Activated CD8-positive, alpha-beta T cell treated with anti-CD3 and anti-CD28 coated beads for 36 hours (primary cell): ENCODE measurements around the gene RCSD1. TPM values are rescaled to one million over a fixed set of nuclear protein-coding genes. Genes with fewer than 3 reads are reported as not detected.
A peak's percentile ranks its signal among the peaks of the same experiment; 100 is the strongest.

Experiments
- ATAC-seq: fragments of 200-7000 bp; cut with Tn5 transposase; one replicate; pipeline ENCODE4 v1.10.0; 2021; ENCODE audit warnings: mild to moderate bottlenecking, moderate library complexity
- CTCF ChIA-PET: fragments of 350-600 bp; sonication (Branson Sonifier 250); formaldehyde crosslinking; loops from one replicate; lab custom pipeline; 2021; ENCODE audit warnings: antibody characterized with exemption; lab: Charles Lee
- POLR2A ChIA-PET: fragments of 350-600 bp; sonication (Branson Sonifier 250); formaldehyde crosslinking; loops from one replicate; lab custom pipeline; 2021; ENCODE audit warnings: antibody characterized with exemption; lab: Charles Lee
- DNase-seq: peaks from one replicate; pipeline ENCODE4 v3.0.0-alpha.2; 2020
- H3K27ac Mint-ChIP-seq: one replicate; pipeline ENCODE4 v1.8.0; 2021; ENCODE audit warnings: mild to moderate bottlenecking, mixed read lengths
- H3K27me3 Mint-ChIP-seq: one replicate; pipeline ENCODE4 v1.8.0; 2021; ENCODE audit warnings: mixed read lengths
- H3K36me3 Mint-ChIP-seq: one replicate; pipeline ENCODE4 v1.8.0; 2021; ENCODE audit warnings: low read depth, mixed read lengths
- H3K4me1 Mint-ChIP-seq: one replicate; pipeline ENCODE4 v1.8.0; 2021; ENCODE audit warnings: low read depth, mixed read lengths
- H3K4me3 Mint-ChIP-seq: one replicate; pipeline ENCODE4 v1.8.0; 2021; ENCODE audit warnings: mild to moderate bottlenecking, moderate library complexity, mixed read lengths
- H3K9me3 Mint-ChIP-seq: one replicate; pipeline ENCODE4 v1.8.0; 2021; ENCODE audit warnings: mixed read lengths
- CTCF ChIP-seq: fragments of 200-600 bp; IDR thresholded peaks from one replicate; pipeline ENCODE4 v1.8.0; 2022; ENCODE audit warnings: antibody characterized with exemption, mild to moderate bottlenecking
- intact Hi-C: fragments of 100-400 bp; cut with micrococcal nuclease; formaldehyde crosslinking; loops from one replicate; pipeline ENCODE4 v1.10.0; 2022
- total RNA-seq, 2 experiments: library from RNA; stranded (reverse); gene quantifications; one replicate each; pipeline ENCODE4 v1.2.3, GENCODE V29; 2021

The RCSD1 gene
- total RNA-seq, 2 experiments from 2014 or later = 66.4 to 67.9 TPM

GRCh38 chr1:167659450-167659849, 29.4 kb downstream of the RCSD1 start:
- peaks cover 35% of the 10 kb centered on the region for H3K36me3 Mint-ChIP-seq
- DNase-seq (no peak), ATAC-seq (no peak)
- ChIA-PET POLR2A (interaction anchor here (0.8 kb wide), 1 partner anchor 16 kb away, joined by 3 read pairs; no protein-coding TSS in a partner anchor), CTCF (interaction anchor here (1.2 to 1.5 kb wide), 2 partner anchors 14 to 28 kb away, joined by 4 to 8 read pairs; no protein-coding TSS in a partner anchor)
- H3K4me1 Mint-ChIP-seq = peaks cover 81% of the 10 kb centered on the region
- intact Hi-C loops = no loop called here
- no peaks in the 10 kb centered on the region for H3K9me3 Mint-ChIP-seq
- H3K27me3 Mint-ChIP-seq = no peaks in the 10 kb centered on the region
- H3K27ac Mint-ChIP-seq = peak overlapping the region; percentile 41
- no peak for TF ChIP-seq CTCF
- H3K4me3 Mint-ChIP-seq = no peak overlapping the region

GRCh38 chr1:167659881-167660280, 29.8 kb downstream of the RCSD1 start:
- Mint-ChIP-seq H3K4me1 (peaks cover 81% of the 10 kb centered on the region), H3K27me3 (no peaks in the 10 kb centered on the region), H3K4me3 (no peak overlapping the region), H3K27ac (peak overlapping the region; percentile 41), H3K9me3 (no peaks in the 10 kb centered on the region), H3K36me3 (peaks cover 36% of the 10 kb centered on the region)
- no peak for TF ChIP-seq CTCF
- ATAC-seq (no peak), DNase-seq (no peak)
- POLR2A ChIA-PET = interaction anchor here (0.8 kb wide), 1 partner anchor 17 kb away, joined by 3 read pairs; no protein-coding TSS in a partner anchor
- intact Hi-C loops = no loop called here
- CTCF ChIA-PET = interaction anchor here (1.2 to 1.5 kb wide), 3 partner anchors 14 to 33 kb away, joined by 4 to 8 read pairs (median 4); no protein-coding TSS in a partner anchor

- DNase-seq (no peak), ATAC-seq (no peak)
- intact Hi-C loops = no loop called here
- Mint-ChIP-seq H3K27ac (peak overlapping the region; percentile 72), H3K9me3 (no peaks in the 10 kb centered on the region), H3K4me1 (peaks cover 80% of the 10 kb centered on the region), H3K36me3 (peaks cover 41% of the 10 kb centered on the region), H3K4me3 (no peak overlapping the region), H3K27me3 (no peaks in the 10 kb centered on the region)
- TF ChIP-seq CTCF = no peak
- CTCF ChIA-PET = interaction anchor here (1.0 kb wide), 1 partner anchor 26 kb away, joined by 5 read pairs; no protein-coding TSS in a partner anchor
- POLR2A ChIA-PET = interaction anchor here (0.9 kb wide), 1 partner anchor 9 kb away, joined by 3 read pairs; no protein-coding TSS in a partner anchor
These were observed 31.7 kb downstream of the RCSD1 start for GRCh38 chr1:167661527-167662426.

- intact Hi-C loops = no loop called here
- TF ChIP-seq CTCF = no peak
- H3K27ac Mint-ChIP-seq = peak overlapping the region; percentile 36
- H3K36me3 Mint-ChIP-seq = peaks cover 43% of the 10 kb centered on the region
- H3K9me3 Mint-ChIP-seq = no peaks in the 10 kb centered on the region
- H3K27me3 Mint-ChIP-seq = no peaks in the 10 kb centered on the region
- peaks cover 80% of the 10 kb centered on the region for H3K4me1 Mint-ChIP-seq
- ATAC-seq (no peak), DNase-seq (no peak)
- POLR2A ChIA-PET = interaction anchor here (0.9 kb wide), 1 partner anchor 10 kb away, joined by 3 read pairs; no protein-coding TSS in a partner anchor
- CTCF ChIA-PET = interaction anchor here (1.0 to 4.2 kb wide), 4 partner anchors 10 to 26 kb away, joined by 5 to 17 read pairs (median 5); no protein-coding TSS in a partner anchor
- no peak overlapping the region for H3K4me3 Mint-ChIP-seq
These were observed 33.2 kb downstream of the RCSD1 start for GRCh38 chr1:167663002-167663772.
